ENCODE data around the gene PRDM8.

DNA sequence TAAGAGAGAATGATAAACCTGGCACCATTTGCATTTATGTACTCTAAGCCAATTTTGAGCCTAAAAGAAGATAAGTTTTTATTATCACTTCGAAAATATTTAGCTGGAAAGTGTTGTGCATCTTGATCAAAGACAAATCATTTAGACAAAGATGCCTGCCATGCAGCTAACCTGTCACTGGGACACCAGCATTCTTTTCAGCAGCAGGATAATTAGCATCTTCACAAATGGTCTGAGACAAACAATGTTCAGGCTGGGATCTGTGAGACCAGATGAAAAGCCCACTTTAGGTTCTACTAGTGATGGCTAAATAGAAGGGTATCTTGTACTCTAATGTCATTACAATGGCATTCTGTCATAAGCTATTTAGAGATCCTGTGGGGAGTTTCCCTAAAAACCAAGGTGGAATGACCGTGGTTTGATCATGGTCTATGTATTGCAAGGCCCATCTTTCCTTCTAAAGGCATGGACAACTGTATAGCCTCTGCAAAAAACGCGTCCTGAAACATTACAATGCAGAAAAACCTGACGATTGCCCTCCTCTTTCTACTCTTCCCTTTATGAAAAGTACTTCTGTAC is 7.2 kb downstream of the PRDM8 start:
- TF ChIP-seq POLR2A (IDR thresholded peaks at IDR 0.05): no peak
- TF ChIP-seq, protein P1, sequence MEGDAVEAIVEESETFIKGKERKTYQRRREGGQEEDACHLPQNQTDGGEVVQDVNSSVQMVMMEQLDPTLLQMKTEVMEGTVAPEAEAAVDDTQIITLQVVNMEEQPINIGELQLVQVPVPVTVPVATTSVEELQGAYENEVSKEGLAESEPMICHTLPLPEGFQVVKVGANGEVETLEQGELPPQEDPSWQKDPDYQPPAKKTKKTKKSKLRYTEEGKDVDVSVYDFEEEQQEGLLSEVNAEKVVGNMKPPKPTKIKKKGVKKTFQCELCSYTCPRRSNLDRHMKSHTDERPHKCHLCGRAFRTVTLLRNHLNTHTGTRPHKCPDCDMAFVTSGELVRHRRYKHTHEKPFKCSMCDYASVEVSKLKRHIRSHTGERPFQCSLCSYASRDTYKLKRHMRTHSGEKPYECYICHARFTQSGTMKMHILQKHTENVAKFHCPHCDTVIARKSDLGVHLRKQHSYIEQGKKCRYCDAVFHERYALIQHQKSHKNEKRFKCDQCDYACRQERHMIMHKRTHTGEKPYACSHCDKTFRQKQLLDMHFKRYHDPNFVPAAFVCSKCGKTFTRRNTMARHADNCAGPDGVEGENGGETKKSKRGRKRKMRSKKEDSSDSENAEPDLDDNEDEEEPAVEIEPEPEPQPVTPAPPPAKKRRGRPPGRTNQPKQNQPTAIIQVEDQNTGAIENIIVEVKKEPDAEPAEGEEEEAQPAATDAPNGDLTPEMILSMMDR (IDR thresholded peaks at IDR 0.05): no peak
